Stimulated activated CD8-positive, alpha-beta memory T cell treated with anti-CD3 and anti-CD28 coated beads, Interleukin-12 subunit alpha, Interleukin-12 subunit beta, amount 100 ng/mL, for 1 hour (primary cell): Measurements from ENCODE around the gene B4GALNT4.
"Not testable (repeated sequence)": the region's sequence is repeated elsewhere in the genome, so short reads cannot be mapped to it uniquely, and the experiment has no call there.

Experiments
- DNase-seq: peaks from one replicate; pipeline ENCODE4 v3.0.0-alpha.2; 2020; ENCODE audit warnings: low read depth

B4GALNT4 gene

GRCh38 chr11:422249-422656 lies 53.0 kb downstream of the B4GALNT4 start:
- no peak for DNase-seq

- DNase-seq: no peak
Measured at GRCh38 chr11:424232-424631, 54.9 kb downstream of the B4GALNT4 start.

GRCh38 chr11:424766-425165 lies 55.5 kb downstream of the B4GALNT4 start:
- not testable (repeated sequence) for DNase-seq

- DNase-seq: no peak
Measured at GRCh38 chr11:425301-425700, 56.0 kb downstream of the B4GALNT4 start.

GRCh38 chr11:426851-427250 lies 57.6 kb downstream of the B4GALNT4 start:
- DNase-seq: no peak

GRCh38 chr11:428295-428694 lies 59.0 kb downstream of the B4GALNT4 start:
- no peak for DNase-seq

- DNase-seq: no peak
Measured at GRCh38 chr11:429391-429790, 60.1 kb downstream of the B4GALNT4 start.

GRCh38 chr11:429931-430456 lies 60.7 kb downstream of the B4GALNT4 start:
- no peak for DNase-seq
